Colonic mucosa (tissue), 4 donors: ENCODE measurements around the gene TMEM132C. TPM values are rescaled to one million over a fixed set of nuclear protein-coding genes. Genes with fewer than 3 reads are reported as not detected.

ENCODE experiments used
- DNase-seq: peaks from one replicate; pipeline ENCODE4 v3.0.0-alpha.2; 2020
- H3K27ac ChIP-seq: fragments of 200-600 bp; one replicate; pipeline ENCODE4 v1.8.0; 2021
- H3K27me3 ChIP-seq: fragments of 200-600 bp; one replicate; pipeline ENCODE4 v1.8.0; 2021
- H3K36me3 ChIP-seq: fragments of 200-600 bp; one replicate; pipeline ENCODE4 v1.8.0; 2021
- H3K4me1 ChIP-seq: fragments of 200-600 bp; one replicate; pipeline ENCODE4 v1.8.0; 2021; ENCODE audit warnings: mild to moderate bottlenecking
- H3K4me3 ChIP-seq: fragments of 200-600 bp; one replicate; pipeline ENCODE4 v1.8.0; 2021
- H3K9ac ChIP-seq, 2 donors: one replicate each; pipeline ENCODE4 v1.7.0; 2013; ENCODE audit warnings: control low read depth in 2 of 2, low read depth in 2 of 2, low read length in 2 of 2
- H3K9me3 ChIP-seq: fragments of 200-600 bp; one replicate; pipeline ENCODE4 v1.8.0; 2021
- CTCF ChIP-seq: fragments of 200-600 bp; IDR thresholded peaks from one replicate; pipeline ENCODE4 v1.8.0; 2022; ENCODE audit warnings: antibody characterized with exemption, mild to moderate bottlenecking
- intact Hi-C: fragments of 100-400 bp; cut with DNase I; formaldehyde crosslinking; loops from one replicate; pipeline ENCODE4 v1.14.1; 2022
- total RNA-seq, 2 donors: library from RNA; stranded (reverse); fragmentation: NEBNext Ultra II Directional in 1 of 2; extraction: Animal tissue kit (Norgen Biotek cat#: 25700) in 1 of 2; gene quantifications; one replicate each; pipeline ENCODE4 v1.2.1, GENCODE V29; 2021
- donor health status: healthy.
- donor health status: DM: no; HTN: no; CAD: no.
- donor health status: DM: no; HTN: no; CAD: no.

Gene TMEM132C
- total RNA-seq, 2 donors from 2014 or later: 0.25 to 0.42 TPM

DNA sequence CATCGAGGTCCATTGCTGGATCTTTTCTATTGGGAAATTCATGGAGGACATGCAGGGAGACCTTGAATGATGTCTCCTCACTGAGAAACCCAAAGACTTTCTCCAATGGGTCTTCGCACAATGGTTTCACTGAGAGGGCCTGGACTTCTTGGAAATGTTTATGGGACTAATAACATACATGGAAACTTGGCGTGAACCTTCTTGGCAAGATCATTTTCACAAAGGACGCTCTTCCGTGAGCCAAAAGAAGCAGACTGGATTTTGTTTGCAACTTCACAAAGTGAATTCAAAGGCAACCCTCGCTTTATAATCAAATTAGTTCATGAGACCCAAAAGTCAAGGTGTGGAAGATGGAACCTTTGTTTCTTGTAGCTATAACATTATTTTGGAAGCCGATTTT is 154.4 kb downstream of the TMEM132C start:
- no peak overlapping the region for H3K27ac ChIP-seq
- TF ChIP-seq CTCF: no peak
- H3K9ac ChIP-seq: no peak overlapping the region
- no peaks in the 10 kb centered on the region for H3K27me3 ChIP-seq
- intact Hi-C loops: no loop called here
- no peaks in the 10 kb centered on the region for H3K36me3 ChIP-seq
- no peak for DNase-seq
- H3K4me3 ChIP-seq: no peak overlapping the region
- no peaks in the 10 kb centered on the region for H3K4me1 ChIP-seq
- H3K9me3 ChIP-seq: no peaks in the 10 kb centered on the region

- Histone ChIP-seq H3K27me3 (no peaks in the 10 kb centered on the region), H3K9me3 (no peaks in the 10 kb centered on the region), H3K36me3 (no peaks in the 10 kb centered on the region), H3K4me1 (no peaks in the 10 kb centered on the region), H3K4me3 (no peak overlapping the region), H3K9ac (no peak overlapping the region), H3K27ac (no peak overlapping the region)
- intact Hi-C loops: no loop called here
- TF ChIP-seq CTCF: no peak
- no peak for DNase-seq
Measured at GRCh38 chr12:128423205-128423604, 156.2 kb downstream of the TMEM132C start.

DNA sequence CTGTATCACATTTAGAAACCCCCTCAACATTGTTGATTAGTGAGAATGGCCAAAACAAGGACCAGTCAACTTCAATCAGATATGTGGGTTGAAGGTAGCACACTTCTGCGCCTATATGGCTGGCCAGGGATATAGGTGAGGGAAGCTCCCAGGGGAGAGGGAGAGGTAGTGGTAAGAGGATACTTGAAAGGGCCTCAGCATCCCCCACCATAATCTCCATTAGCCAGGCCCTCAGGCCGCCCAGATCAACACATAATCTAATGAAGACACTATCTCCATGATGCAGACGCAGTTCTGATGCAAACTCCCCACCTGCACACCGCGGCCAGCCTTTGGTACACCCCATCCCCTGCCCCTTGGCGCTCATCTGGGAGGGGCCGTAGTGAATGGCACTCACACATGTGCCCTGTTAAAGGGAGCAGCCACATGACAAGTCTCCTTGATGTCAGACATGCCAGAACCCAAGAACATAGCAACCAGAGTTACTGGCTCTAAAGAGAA is 158.0 kb downstream of the TMEM132C start:
- no peaks in the 10 kb centered on the region for H3K9me3 ChIP-seq
- TF ChIP-seq CTCF: no peak
- intact Hi-C loops: no loop called here
- no peak for DNase-seq
- H3K27ac ChIP-seq: no peak overlapping the region
- H3K36me3 ChIP-seq: no peaks in the 10 kb centered on the region
- no peaks in the 10 kb centered on the region for H3K27me3 ChIP-seq
- H3K4me3 ChIP-seq: no peak overlapping the region
- H3K9ac ChIP-seq: no peak overlapping the region
- no peaks in the 10 kb centered on the region for H3K4me1 ChIP-seq

GRCh38 chr12:128425666-128426331 is 158.8 kb downstream of the TMEM132C start:
- no peaks in the 10 kb centered on the region for H3K27me3 ChIP-seq
- DNase-seq: no peak
- H3K4me1 ChIP-seq: no peaks in the 10 kb centered on the region
- H3K27ac ChIP-seq: no peak overlapping the region
- TF ChIP-seq CTCF: no peak
- no peak overlapping the region for H3K4me3 ChIP-seq
- no peak overlapping the region for H3K9ac ChIP-seq
- no peaks in the 10 kb centered on the region for H3K36me3 ChIP-seq
- intact Hi-C loops: no loop called here
- no peaks in the 10 kb centered on the region for H3K9me3 ChIP-seq

- H3K9ac ChIP-seq: no peak overlapping the region
- no peaks in the 10 kb centered on the region for H3K4me1 ChIP-seq
- no peak overlapping the region for H3K27ac ChIP-seq
- intact Hi-C loops: no loop called here
- no peak overlapping the region for H3K4me3 ChIP-seq
- H3K36me3 ChIP-seq: no peaks in the 10 kb centered on the region
- no peaks in the 10 kb centered on the region for H3K27me3 ChIP-seq
- TF ChIP-seq CTCF: no peak
- DNase-seq: no peak
- H3K9me3 ChIP-seq: no peaks in the 10 kb centered on the region
Measured at GRCh38 chr12:128426511-128426910, 159.5 kb downstream of the TMEM132C start.
